Endodermal cell (in vitro differentiated cells): ENCODE measurements around the gene MUCL3. TPM values are rescaled to one million over a fixed set of nuclear protein-coding genes. Genes with fewer than 3 reads are reported as not detected.

ENCODE experiments used
- DNase-seq: peaks from one replicate; pipeline ENCODE4 v3.0.0-alpha.2; 2017
- H3K27ac ChIP-seq: 2 replicates; pipeline ENCODE4 v1.5.1; 2013; ENCODE audit warnings: mild to moderate bottlenecking, low read depth, low read length, moderate library complexity
- H3K27me3 ChIP-seq: 2 replicates; pipeline ENCODE4 v1.6.1; 2013; ENCODE audit warnings: mild to moderate bottlenecking, low read length, moderate library complexity; ENCODE audit not compliant: insufficient read depth, control insufficient read depth, poor library complexity, severe bottlenecking
- H3K36me3 ChIP-seq: 2 replicates; pipeline ENCODE4 v1.7.0; 2013; ENCODE audit warnings: mild to moderate bottlenecking, low read length, moderate library complexity; ENCODE audit not compliant: control insufficient read depth, insufficient read depth
- H3K4me1 ChIP-seq: one replicate; pipeline ENCODE4 v1.7.0; 2013; ENCODE audit warnings: low read length; ENCODE audit not compliant: control insufficient read depth, insufficient read depth
- H3K4me3 ChIP-seq: 2 replicates; pipeline ENCODE4 v1.5.1; 2013; ENCODE audit warnings: mild to moderate bottlenecking, low read length, moderate library complexity
- H3K9ac ChIP-seq: 2 replicates; pipeline ENCODE4 v1.6.1; 2013; ENCODE audit warnings: mild to moderate bottlenecking, low read length, moderate library complexity; ENCODE audit not compliant: poor library complexity, severe bottlenecking; ENCODE audit errors: extremely low read depth
- H3K9me3 ChIP-seq: 2 replicates; pipeline ENCODE4 v1.6.1; 2013; ENCODE audit warnings: mild to moderate bottlenecking, low read length, moderate library complexity; ENCODE audit not compliant: control insufficient read depth
- H3K27ac Mint-ChIP-seq: 2 replicates; pipeline ENCODE4 v1.8.0; 2020; ENCODE audit warnings: mixed read lengths
- H3K27me3 Mint-ChIP-seq: 2 replicates; pipeline ENCODE4 v1.8.0; 2021; ENCODE audit warnings: mild to moderate bottlenecking, mixed read lengths; ENCODE audit not compliant: insufficient read depth
- H3K36me3 Mint-ChIP-seq: 2 replicates; pipeline ENCODE4 v1.8.0; 2020; ENCODE audit warnings: low read depth, mixed read lengths
- H3K4me1 Mint-ChIP-seq: 2 replicates; pipeline ENCODE4 v1.8.0; 2020; ENCODE audit warnings: mixed read lengths
- H3K4me3 Mint-ChIP-seq: 2 replicates; pipeline ENCODE4 v1.8.0; 2020; ENCODE audit warnings: mild to moderate bottlenecking, moderate library complexity, mixed read lengths
- H3K9me3 Mint-ChIP-seq: 2 replicates; pipeline ENCODE4 v1.8.0; 2020; ENCODE audit warnings: mild to moderate bottlenecking, mixed read lengths
- CTCF ChIP-seq: fragments of 200-600 bp; sonication (generic); conservative IDR thresholded peaks from 2 replicates; pipeline ENCODE4 v1.5.0; 2021; ENCODE audit warnings: antibody characterized with exemption, mild to moderate bottlenecking
- whole genome bisulfite sequencing, 2 experiments: methylation state at CpG; one replicate each; pipeline versions ENCODE4 v1.1.5 to v1.1.7; 2013; ENCODE audit warnings: missing lambda C conversion rate in 2 of 2, mixed read lengths in 1 of 2; ENCODE audit not compliant: insufficient coverage in 1 of 2, insufficient read length in 1 of 2; 5-methylcytosine and 5-hydroxymethylcytosine counted together
- total RNA-seq, 2 donors: library from RNA; stranded (reverse); fragmentation: NEBNext Ultra II Directional in 1 of 2; extraction: Animal tissue kit (Norgen Biotek cat#: 25700) in 1 of 2; gene quantifications; 2 replicates in 1 of 2; 3 replicates in 1 of 2; pipeline ENCODE4 v1.2.1, GENCODE V29; 2021

MUCL3 gene
- total RNA-seq, 2 donors from 2014 or later, result 0.18 TPM

- Mint-ChIP-seq H3K4me3 (no peak overlapping the region), H3K27me3 (peaks cover 44% of the 10 kb centered on the region), H3K27ac (no peak overlapping the region), H3K9me3 (peaks cover 3% of the 10 kb centered on the region), H3K4me1 (peaks cover 8% of the 10 kb centered on the region), H3K36me3 (no peaks in the 10 kb centered on the region)
- Histone ChIP-seq H3K9ac (no peak overlapping the region), H3K27me3 (peaks cover 11% of the 10 kb centered on the region), H3K27ac (no peak overlapping the region), H3K9me3 (no peaks in the 10 kb centered on the region), H3K36me3 (no peaks in the 10 kb centered on the region), H3K4me1 (no peaks in the 10 kb centered on the region), H3K4me3 (no peak overlapping the region)
- 89 to 96% methylated on average over 5 to 8 of the region's 9 CpGs for WGBS, 2 experiments
- no peak for TF ChIP-seq CTCF
- DNase-seq, result no peak
Measured at GRCh38 chr6:30960907-30961673, 20.3 kb downstream of the MUCL3 start.

GRCh38 chr6:30962716-30963115 lies 21.9 kb downstream of the MUCL3 start:
- Mint-ChIP-seq H3K4me3 (no peak overlapping the region), H3K9me3 (peaks cover 3% of the 10 kb centered on the region), H3K36me3 (no peaks in the 10 kb centered on the region), H3K27me3 (peaks cover 31% of the 10 kb centered on the region), H3K4me1 (peaks cover 9% of the 10 kb centered on the region), H3K27ac (no peak overlapping the region)
- TF ChIP-seq CTCF, result no peak
- Histone ChIP-seq H3K36me3 (no peaks in the 10 kb centered on the region), H3K4me1 (no peaks in the 10 kb centered on the region), H3K4me3 (no peak overlapping the region), H3K9ac (no peak overlapping the region), H3K27me3 (peaks cover 4% of the 10 kb centered on the region), H3K9me3 (no peaks in the 10 kb centered on the region), H3K27ac (no peak overlapping the region)
- no peak for DNase-seq

GRCh38 chr6:30963641-30964040 lies 22.9 kb downstream of the MUCL3 start:
- Histone ChIP-seq H3K9ac (no peak overlapping the region), H3K9me3 (no peaks in the 10 kb centered on the region), H3K36me3 (no peaks in the 10 kb centered on the region), H3K4me3 (no peak overlapping the region), H3K4me1 (no peaks in the 10 kb centered on the region), H3K27me3 (no peaks in the 10 kb centered on the region), H3K27ac (no peak overlapping the region)
- no peak for DNase-seq
- Mint-ChIP-seq H3K27me3 (peaks cover 23% of the 10 kb centered on the region), H3K27ac (no peak overlapping the region), H3K4me1 (peaks cover 9% of the 10 kb centered on the region), H3K9me3 (peaks cover 3% of the 10 kb centered on the region), H3K36me3 (no peaks in the 10 kb centered on the region), H3K4me3 (no peak overlapping the region)
- WGBS, 2 experiments, result 92 to 94% methylated on average over 5 to 6 of the region's 6 CpGs
- TF ChIP-seq CTCF, result no peak
